Measurements from ENCODE around the gene CD163. TPM values are rescaled to one million over a fixed set of nuclear protein-coding genes. Genes with fewer than 3 reads are reported as not detected.

Gene CD163
- total RNA-seq, 1 donor from 2014 or later = 0.05 TPM

DNA sequence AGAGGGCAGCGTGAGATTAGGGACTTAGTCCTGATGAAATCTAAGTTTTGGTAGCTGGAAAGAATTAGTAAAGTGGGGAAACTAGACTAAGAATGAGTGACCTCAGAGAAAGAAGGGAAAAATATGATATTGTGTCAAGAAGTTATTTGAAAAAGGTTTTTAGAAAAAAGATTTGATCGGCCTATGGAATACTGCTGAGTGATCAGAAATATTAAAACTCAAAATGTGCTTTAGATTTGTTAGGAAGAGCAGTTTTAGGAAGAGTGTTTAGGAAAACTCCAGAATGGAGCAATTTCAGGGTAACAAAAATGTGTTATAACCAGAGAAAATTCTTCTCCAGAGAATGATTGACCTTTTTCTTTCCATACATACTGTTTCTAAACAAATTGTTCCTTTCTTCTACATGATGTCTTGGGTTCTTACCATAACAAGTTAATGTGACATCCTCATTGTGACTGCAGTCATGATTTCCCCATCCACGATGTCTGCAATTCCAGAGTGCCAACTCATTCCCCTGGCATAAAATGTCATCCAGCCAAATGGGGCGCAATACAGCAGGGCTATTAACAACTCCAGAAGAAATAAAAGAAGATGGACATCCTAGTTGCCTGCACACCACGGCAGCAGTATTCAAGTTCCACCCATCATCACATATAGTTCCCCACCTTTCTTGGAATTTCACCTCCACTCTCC lies 71.4 kb downstream of the CD163 start:
- H3K27ac Mint-ChIP-seq (ENCODE audit: unreplicated experiment) = no peak overlapping the region
- no peak overlapping the region for H3K4me3 Mint-ChIP-seq (ENCODE audit: unreplicated experiment)
- no peaks in the 10 kb centered on the region for H3K4me1 Mint-ChIP-seq (ENCODE audit: low read depth)
- TF ChIP-seq, protein P1, sequence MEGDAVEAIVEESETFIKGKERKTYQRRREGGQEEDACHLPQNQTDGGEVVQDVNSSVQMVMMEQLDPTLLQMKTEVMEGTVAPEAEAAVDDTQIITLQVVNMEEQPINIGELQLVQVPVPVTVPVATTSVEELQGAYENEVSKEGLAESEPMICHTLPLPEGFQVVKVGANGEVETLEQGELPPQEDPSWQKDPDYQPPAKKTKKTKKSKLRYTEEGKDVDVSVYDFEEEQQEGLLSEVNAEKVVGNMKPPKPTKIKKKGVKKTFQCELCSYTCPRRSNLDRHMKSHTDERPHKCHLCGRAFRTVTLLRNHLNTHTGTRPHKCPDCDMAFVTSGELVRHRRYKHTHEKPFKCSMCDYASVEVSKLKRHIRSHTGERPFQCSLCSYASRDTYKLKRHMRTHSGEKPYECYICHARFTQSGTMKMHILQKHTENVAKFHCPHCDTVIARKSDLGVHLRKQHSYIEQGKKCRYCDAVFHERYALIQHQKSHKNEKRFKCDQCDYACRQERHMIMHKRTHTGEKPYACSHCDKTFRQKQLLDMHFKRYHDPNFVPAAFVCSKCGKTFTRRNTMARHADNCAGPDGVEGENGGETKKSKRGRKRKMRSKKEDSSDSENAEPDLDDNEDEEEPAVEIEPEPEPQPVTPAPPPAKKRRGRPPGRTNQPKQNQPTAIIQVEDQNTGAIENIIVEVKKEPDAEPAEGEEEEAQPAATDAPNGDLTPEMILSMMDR (IDR thresholded peaks at IDR 0.05) = no peak
- H3K9me3 Mint-ChIP-seq (ENCODE audit: low read depth) = no peaks in the 10 kb centered on the region
- H3K27me3 Mint-ChIP-seq (ENCODE audit: low read depth) = no peaks in the 10 kb centered on the region
- DNase-seq (ENCODE audit: low spot score) = no peak
- no peaks in the 10 kb centered on the region for H3K36me3 Mint-ChIP-seq (ENCODE audit: low read depth)

Other genes with a start within 250 kb of the CD163 start
- not detected in 3 replicates for gene ACSM4, start 199.7 kb downstream of the CD163 start, total RNA-seq
- 1.0 to 5.2 TPM (median 3.8 TPM) in 3 replicates for gene CD163L1, start 59.6 kb downstream of the CD163 start, total RNA-seq
- gene APOBEC1, start 162.1 kb upstream of the CD163 start, total RNA-seq = not detected in 3 replicates
- gene GDF3, start 192.0 kb upstream of the CD163 start, total RNA-seq = not detected in 3 replicates
- gene DPPA3, start 207.7 kb upstream of the CD163 start, total RNA-seq = not detected in 3 replicates
- not detected in 3 replicates for gene CLEC4C, start 243.6 kb upstream of the CD163 start, total RNA-seq

All from chondrocyte (in vitro differentiated cells).